ENCODE results near the gene NRXN3.

DNA sequence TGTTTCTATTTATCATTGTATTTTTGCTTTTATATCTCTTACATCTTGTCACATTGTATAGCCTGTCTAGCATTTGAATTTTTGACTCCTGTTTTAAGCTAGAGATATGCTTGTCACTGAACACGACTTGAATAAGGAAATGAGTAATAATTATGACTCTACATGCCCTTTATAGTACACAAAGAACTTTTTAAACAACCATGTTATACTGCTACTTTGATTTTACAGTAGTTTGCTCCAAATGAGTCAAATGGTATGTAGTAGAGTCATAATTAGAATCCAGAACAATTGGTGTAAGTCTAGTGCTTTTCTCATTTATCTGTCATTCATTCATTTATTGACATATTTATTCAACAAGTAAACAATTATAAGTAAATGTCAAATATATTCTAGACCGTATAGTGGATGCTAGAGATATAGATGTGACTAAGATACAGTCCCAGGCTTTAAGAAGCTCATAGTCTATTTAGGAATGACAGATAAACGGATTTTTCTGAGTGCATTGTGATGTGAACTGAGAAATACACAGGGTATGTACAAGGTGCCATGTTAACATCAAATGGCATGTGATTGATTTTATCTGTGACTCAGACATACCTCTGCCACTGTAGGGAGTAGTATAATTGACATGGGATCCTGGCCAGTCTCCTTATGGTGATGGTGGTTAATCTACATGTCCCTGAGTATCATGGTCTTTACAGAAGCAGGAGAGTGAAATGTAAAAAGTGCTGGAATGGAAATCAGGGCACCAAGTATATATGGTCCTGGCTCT lies 1241.4 kb downstream of the NRXN3 start:
- TF ChIP-seq CTCF (IDR thresholded peaks at IDR 0.05) (no peak), SIN3A (IDR thresholded peaks at IDR 0.05; ENCODE audit: borderline replicate concordance, insufficient read depth, low read depth, low read length) (no peak)
- TF ChIP-seq, protein P1, sequence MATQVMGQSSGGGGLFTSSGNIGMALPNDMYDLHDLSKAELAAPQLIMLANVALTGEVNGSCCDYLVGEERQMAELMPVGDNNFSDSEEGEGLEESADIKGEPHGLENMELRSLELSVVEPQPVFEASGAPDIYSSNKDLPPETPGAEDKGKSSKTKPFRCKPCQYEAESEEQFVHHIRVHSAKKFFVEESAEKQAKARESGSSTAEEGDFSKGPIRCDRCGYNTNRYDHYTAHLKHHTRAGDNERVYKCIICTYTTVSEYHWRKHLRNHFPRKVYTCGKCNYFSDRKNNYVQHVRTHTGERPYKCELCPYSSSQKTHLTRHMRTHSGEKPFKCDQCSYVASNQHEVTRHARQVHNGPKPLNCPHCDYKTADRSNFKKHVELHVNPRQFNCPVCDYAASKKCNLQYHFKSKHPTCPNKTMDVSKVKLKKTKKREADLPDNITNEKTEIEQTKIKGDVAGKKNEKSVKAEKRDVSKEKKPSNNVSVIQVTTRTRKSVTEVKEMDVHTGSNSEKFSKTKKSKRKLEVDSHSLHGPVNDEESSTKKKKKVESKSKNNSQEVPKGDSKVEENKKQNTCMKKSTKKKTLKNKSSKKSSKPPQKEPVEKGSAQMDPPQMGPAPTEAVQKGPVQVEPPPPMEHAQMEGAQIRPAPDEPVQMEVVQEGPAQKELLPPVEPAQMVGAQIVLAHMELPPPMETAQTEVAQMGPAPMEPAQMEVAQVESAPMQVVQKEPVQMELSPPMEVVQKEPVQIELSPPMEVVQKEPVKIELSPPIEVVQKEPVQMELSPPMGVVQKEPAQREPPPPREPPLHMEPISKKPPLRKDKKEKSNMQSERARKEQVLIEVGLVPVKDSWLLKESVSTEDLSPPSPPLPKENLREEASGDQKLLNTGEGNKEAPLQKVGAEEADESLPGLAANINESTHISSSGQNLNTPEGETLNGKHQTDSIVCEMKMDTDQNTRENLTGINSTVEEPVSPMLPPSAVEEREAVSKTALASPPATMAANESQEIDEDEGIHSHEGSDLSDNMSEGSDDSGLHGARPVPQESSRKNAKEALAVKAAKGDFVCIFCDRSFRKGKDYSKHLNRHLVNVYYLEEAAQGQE (IDR thresholded peaks at IDR 0.05; ENCODE audit: insufficient read depth in 1 of 2, low read depth in 2 of 2, low read length in 1 of 2) = no peak

All from Panc1 (cell line).